GM10248 (cell line): ENCODE results near the gene TERB2.
"Not testable (repeated sequence)": the region's sequence is repeated elsewhere in the genome, so short reads cannot be mapped to it uniquely, and the experiment has no call there.

Experiments used
- CTCF ChIA-PET: fragments of 300-600 bp; sonication (Branson Sonifier 250); formaldehyde crosslinking; extraction: SDS; loops from one replicate; lab custom pipeline; 2021; ENCODE audit warnings: antibody characterized with exemption; lab: Yijun Ruan, JAX
- POLR2A ChIA-PET: fragments of 350-650 bp; sonication (Branson Sonifier 250); formaldehyde crosslinking; extraction: SDS; loops from one replicate; lab custom pipeline; 2020; ENCODE audit warnings: antibody characterized with exemption; lab: Yijun Ruan, JAX
- DNase-seq: peaks from one replicate; pipeline ENCODE4 v3.0.0; 2012; ENCODE audit errors: extremely low spot score
- TF ChIP-seq, protein P1 (sequence below): IDR thresholded peaks from 2 replicates; pipeline ENCODE4 v1.5.1; 2012; ENCODE audit warnings: mild to moderate bottlenecking, low read depth; ENCODE audit errors: extremely low read depth, missing control alignments, control extremely low read depth

Gene TERB2

DNA sequence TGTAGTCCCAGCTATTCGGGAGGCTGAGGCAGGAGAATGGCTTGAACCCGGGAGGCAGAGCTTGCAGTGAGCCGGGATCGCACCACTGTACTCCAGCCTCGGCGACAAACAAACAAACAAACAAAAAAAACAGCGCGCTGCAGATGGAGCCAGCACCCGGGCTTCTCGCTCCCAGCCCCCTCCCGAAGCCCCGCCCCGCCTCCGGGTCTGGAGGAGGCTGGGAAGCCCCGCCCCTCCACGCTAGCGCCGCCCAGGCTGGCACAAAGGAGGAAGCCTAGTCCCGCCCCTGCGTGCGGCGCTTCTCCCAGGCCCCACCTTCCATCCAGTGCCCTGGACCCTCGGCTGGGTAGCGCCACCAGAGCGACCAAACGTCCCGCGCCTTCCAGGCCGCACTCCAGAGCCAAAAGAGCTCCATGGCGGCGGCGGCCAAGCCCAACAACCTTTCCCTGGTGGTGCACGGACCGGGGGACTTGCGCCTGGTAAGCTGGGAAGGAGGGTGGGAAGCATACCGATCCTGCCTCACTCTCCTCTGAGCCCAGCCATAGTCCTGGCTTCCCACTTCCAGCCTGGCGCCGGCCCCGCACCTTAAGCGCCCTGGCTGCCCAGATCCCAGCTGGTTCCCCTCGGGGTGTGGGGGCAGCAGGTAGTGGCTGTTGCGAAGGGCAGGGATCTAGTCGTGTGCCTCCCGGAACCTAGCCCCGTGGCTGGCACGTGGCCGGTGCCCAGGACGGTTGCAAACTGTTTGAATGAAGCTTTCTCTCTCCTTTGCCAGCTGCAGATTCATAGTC lies 66.6 kb downstream of the TERB2 start, which contains the start of gene SORD:
Gene SORD, plus strand, starts transcription at position 325 of the 788 bp plus-strand sequence. Its CDS starts 89 bp downstream, at position 414.
- ChIA-PET CTCF (interaction anchor here (0.6 to 3.2 kb wide), 4 partner anchors 13 to 95 kb away, joined by 3 to 15 read pairs (median 6); no protein-coding TSS in a partner anchor), POLR2A (no interaction called here)
- TF ChIP-seq, protein P1, sequence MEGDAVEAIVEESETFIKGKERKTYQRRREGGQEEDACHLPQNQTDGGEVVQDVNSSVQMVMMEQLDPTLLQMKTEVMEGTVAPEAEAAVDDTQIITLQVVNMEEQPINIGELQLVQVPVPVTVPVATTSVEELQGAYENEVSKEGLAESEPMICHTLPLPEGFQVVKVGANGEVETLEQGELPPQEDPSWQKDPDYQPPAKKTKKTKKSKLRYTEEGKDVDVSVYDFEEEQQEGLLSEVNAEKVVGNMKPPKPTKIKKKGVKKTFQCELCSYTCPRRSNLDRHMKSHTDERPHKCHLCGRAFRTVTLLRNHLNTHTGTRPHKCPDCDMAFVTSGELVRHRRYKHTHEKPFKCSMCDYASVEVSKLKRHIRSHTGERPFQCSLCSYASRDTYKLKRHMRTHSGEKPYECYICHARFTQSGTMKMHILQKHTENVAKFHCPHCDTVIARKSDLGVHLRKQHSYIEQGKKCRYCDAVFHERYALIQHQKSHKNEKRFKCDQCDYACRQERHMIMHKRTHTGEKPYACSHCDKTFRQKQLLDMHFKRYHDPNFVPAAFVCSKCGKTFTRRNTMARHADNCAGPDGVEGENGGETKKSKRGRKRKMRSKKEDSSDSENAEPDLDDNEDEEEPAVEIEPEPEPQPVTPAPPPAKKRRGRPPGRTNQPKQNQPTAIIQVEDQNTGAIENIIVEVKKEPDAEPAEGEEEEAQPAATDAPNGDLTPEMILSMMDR = no peak
- DNase-seq = peak; percentile 98

- CTCF ChIA-PET = interaction anchor here (0.6 to 3.2 kb wide), 4 partner anchors 13 to 94 kb away, joined by 3 to 15 read pairs (median 6); no protein-coding TSS in a partner anchor
- POLR2A ChIA-PET = no interaction called here
- no peak for DNase-seq
- TF ChIP-seq, protein P1 = no peak
These were observed 67.3 kb downstream of the TERB2 start for GRCh38 chr15:45023659-45024225.

- POLR2A ChIA-PET = not testable (repeated sequence)
These were observed 68.2 kb downstream of the TERB2 start for GRCh38 chr15:45024649-45025048.

DNA sequence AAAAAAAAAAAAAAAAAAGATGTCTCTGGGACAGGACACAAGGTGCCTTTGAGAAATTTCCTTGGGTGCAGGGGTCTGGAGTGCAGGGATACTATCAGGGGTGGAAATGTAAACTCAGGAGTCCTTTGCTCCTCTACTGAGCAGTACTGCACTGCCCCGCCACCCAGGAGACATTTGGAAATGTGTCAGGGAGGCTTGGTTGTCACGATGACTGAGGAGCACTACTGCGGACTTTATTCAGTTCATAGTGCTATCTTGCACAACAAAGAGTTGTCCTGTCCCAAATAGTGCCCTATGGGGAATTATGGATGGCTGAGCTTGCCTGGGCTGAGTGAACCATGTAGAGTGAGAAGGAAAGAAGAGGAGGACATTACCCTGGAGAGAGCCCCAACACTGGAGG lies 69.1 kb downstream of the TERB2 start:
- CTCF ChIA-PET, DNase-seq, POLR2A ChIA-PET: not testable (repeated sequence)

More at GRCh38 chr15:45024649-45025048, 68.2 kb downstream of the TERB2 start:
- not testable (repeated sequence) for DNase-seq
- CTCF ChIA-PET = interaction anchor here (1.9 to 3.2 kb wide), 3 partner anchors 12 to 94 kb away, joined by 5 to 15 read pairs (median 7); no protein-coding TSS in a partner anchor

- TF ChIP-seq, protein P1 = no peak
- ChIA-PET POLR2A (no interaction called here), CTCF (interaction anchor here (2.3 kb wide), 1 partner anchor 10 kb away, joined by 11 read pairs; no protein-coding TSS in a partner anchor)
- no peak for DNase-seq
These were observed 70.2 kb downstream of the TERB2 start for GRCh38 chr15:45026651-45027190.

DNA sequence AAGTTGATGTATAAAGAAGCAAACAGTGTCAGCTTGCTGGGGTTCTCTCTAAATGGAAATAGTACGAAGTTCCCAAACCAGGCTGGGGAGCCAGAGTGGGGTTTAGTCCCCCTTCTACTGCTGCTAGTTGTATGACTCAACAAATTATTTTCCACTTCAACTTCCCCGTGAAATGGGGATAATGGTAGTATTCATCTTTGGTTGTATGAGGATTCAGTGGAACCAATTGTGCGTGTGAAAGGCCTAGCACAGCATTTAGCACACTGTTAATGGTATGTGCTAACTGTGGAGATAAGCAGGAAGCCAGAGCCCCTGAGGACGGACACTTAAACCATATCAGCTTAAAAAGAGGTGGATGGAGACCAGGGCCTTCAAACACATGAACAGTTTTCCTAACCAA lies 70.7 kb downstream of the TERB2 start:
- CTCF ChIA-PET = interaction anchor here (2.3 kb wide), 1 partner anchor 9 kb away, joined by 11 read pairs; no protein-coding TSS in a partner anchor
- TF ChIP-seq, protein P1 = no peak
- DNase-seq = no peak
- POLR2A ChIA-PET = no interaction called here
